HepG2 (cell line): Measurements from ENCODE around the gene KCNMA1. TPM values are rescaled to one million over a fixed set of nuclear protein-coding genes. Genes with fewer than 3 reads are reported as not detected.

ENCODE experiments used
- ATAC-seq: fragments of 200-7000 bp; cut with Tn5 transposase; 3 replicates; pipeline ENCODE4 v1.9.1; 2020; ENCODE audit warnings: mild to moderate bottlenecking, moderate library complexity
- BruUV-seq: library from RNA; stranded (reverse); fragments of 400-500 nt; replicated peaks from 2 replicates; lab custom pipeline; 2021; lab: Mats Ljungman, UMichigan
- CTCF ChIA-PET: fragments of 300-600 bp; formaldehyde crosslinking; extraction: SDS; loops from one replicate; lab custom pipeline; 2021; ENCODE audit warnings: low total read pairs, inconsistent platforms, low intra/inter-chr PET ratio; lab: Yijun Ruan, JAX
- POLR2A ChIA-PET: fragments of 350-600 bp; sonication (Branson Sonifier 250); formaldehyde crosslinking; loops from one replicate; lab custom pipeline; 2020; ENCODE audit warnings: antibody characterized with exemption, inconsistent platforms; lab: Yijun Ruan, JAX
- DNase-seq: peaks from one replicate; pipeline ENCODE4 v3.0.0-alpha.2; 2015; ENCODE audit warnings: low spot score
- FAIRE-seq: peaks from 3 replicates; lab custom pipeline; 2011; peaks lifted over from hg19 to GRCh38; lab: Jason Lieb, UNC
- H2AFZ ChIP-seq: one replicate; pipeline ENCODE4 v1.6.1; 2011; ENCODE audit warnings: low read length, inconsistent platforms
- H3K27ac ChIP-seq: fragments of 300-600 bp; 3 replicates; pipeline ENCODE4 v1.8.0; 2011; ENCODE audit warnings: mixed run types, mild to moderate bottlenecking, mixed read lengths, low read length, inconsistent platforms; ENCODE audit not compliant: insufficient read depth; ENCODE audit errors: extremely low read length
- H3K27me3 ChIP-seq, 2 experiments: fragments of 200-600 bp in 1 of 2; 2 replicates in 1 of 2; 3 replicates in 1 of 2; pipeline versions ENCODE4 v1.6.0 to v1.8.0; 2011; ENCODE audit warnings: low read length in 2 of 2, mild to moderate bottlenecking in 2 of 2, moderate library complexity in 2 of 2, inconsistent platforms in 1 of 2; ENCODE audit not compliant: insufficient read depth in 2 of 2, control insufficient read depth in 1 of 2
- H3K36me3 ChIP-seq, 2 experiments: fragments of 200-600 bp in 1 of 2; replicated peaks in 1 of 2; 2 replicates in 1 of 2; 3 replicates in 1 of 2; pipeline versions ENCODE4 v1.5.1 to v1.8.0; 2011; ENCODE audit warnings: low read length in 2 of 2, inconsistent platforms in 1 of 2; ENCODE audit not compliant: insufficient read depth in 2 of 2, control insufficient read depth in 1 of 2
- H3K4me1 ChIP-seq: 2 replicates; pipeline ENCODE4 v1.5.1; 2012; ENCODE audit warnings: low read length, inconsistent platforms; ENCODE audit not compliant: insufficient read depth
- H3K4me2 ChIP-seq: 2 replicates; pipeline ENCODE4 v1.6.0; 2011; ENCODE audit warnings: low read depth, low read length, inconsistent platforms
- H3K4me3 ChIP-seq, 3 experiments: fragments of 200-600 bp in 1 of 3; sonication (generic), shearing (Covaris generic) in 1 of 3; replicated peaks in 1 of 3; 2 replicates each; pipeline ENCODE4 v1.5.1; 2011 to 2016; ENCODE audit warnings: low read length in 3 of 3, inconsistent platforms in 2 of 3, low read depth in 2 of 3, mild to moderate bottlenecking in 2 of 3, control low read depth in 1 of 3, mixed read lengths in 1 of 3; ENCODE audit not compliant: insufficient read depth in 1 of 3
- H3K79me2 ChIP-seq: one replicate; pipeline ENCODE4 v1.6.1; 2011; ENCODE audit warnings: low read length, inconsistent platforms; ENCODE audit not compliant: insufficient read depth
- H3K9ac ChIP-seq: 2 replicates; pipeline ENCODE4 v1.6.0; 2011; ENCODE audit warnings: mild to moderate bottlenecking, low read depth, low read length, inconsistent platforms; ENCODE audit not compliant: insufficient read depth
- H3K9me3 ChIP-seq: 2 replicates; pipeline ENCODE4 v1.5.1; 2012; ENCODE audit warnings: mild to moderate bottlenecking, low read length
- H4K20me1 ChIP-seq: 2 replicates; pipeline ENCODE4 v1.6.0; 2011; ENCODE audit warnings: inconsistent platforms, mild to moderate bottlenecking, low read length, moderate library complexity; ENCODE audit not compliant: insufficient read depth
- ARNTL ChIP-seq: sonication (generic); formaldehyde crosslinking; IDR thresholded peaks from 2 replicates; pipeline ENCODE4 v1.4.0; 2020; ENCODE audit warnings: mild to moderate bottlenecking, missing genetic modification reagents
- ATAD3A ChIP-seq: sonication (generic); formaldehyde crosslinking; IDR thresholded peaks from 2 replicates; pipeline ENCODE4 v1.4.0; 2020; ENCODE audit warnings: missing genetic modification reagents
- GABPB1 ChIP-seq: IDR thresholded peaks from 2 replicates; pipeline ENCODE4 v1.6.1; 2016; ENCODE audit warnings: mild to moderate bottlenecking, missing genetic modification reagents, moderate library complexity, missing compliant biosample characterization
- HINFP ChIP-seq: sonication (generic); formaldehyde crosslinking; IDR thresholded peaks from 2 replicates; pipeline ENCODE4 v1.4.0; 2020; ENCODE audit warnings: low read depth, mild to moderate bottlenecking, missing genetic modification reagents
- MATR3 ChIP-seq: sonication (generic); formaldehyde crosslinking; IDR thresholded peaks from 2 replicates; pipeline ENCODE4 v1.4.0; 2020; ENCODE audit warnings: missing genetic modification reagents
- MLX ChIP-seq: IDR thresholded peaks from 2 replicates; pipeline ENCODE4 v1.6.1; 2016
- PRMT3 ChIP-seq: sonication (generic); formaldehyde crosslinking; IDR thresholded peaks from 2 replicates; pipeline ENCODE4 v1.8.1; 2022; ENCODE audit warnings: low read depth, mild to moderate bottlenecking, moderate library complexity, missing genetic modification reagents, borderline replicate concordance
- SNAI1 ChIP-seq: sonication (generic); formaldehyde crosslinking; IDR thresholded peaks from 2 replicates; pipeline ENCODE4 v1.5.0; 2020; ENCODE audit warnings: mild to moderate bottlenecking, missing genetic modification reagents, borderline replicate concordance
- THAP11 ChIP-seq: IDR thresholded peaks from 2 replicates; pipeline ENCODE4 v1.6.1; 2016; ENCODE audit warnings: missing biosample characterization, missing genetic modification reagents
- TOPORS ChIP-seq: sonication (generic); formaldehyde crosslinking; IDR thresholded peaks from 2 replicates; pipeline ENCODE4 v1.8.0; 2023; ENCODE audit warnings: mild to moderate bottlenecking, missing genetic modification reagents
- ZC3H13 ChIP-seq: sonication (generic); formaldehyde crosslinking; IDR thresholded peaks from 2 replicates; pipeline ENCODE4 v1.8.1; 2023; ENCODE audit warnings: mild to moderate bottlenecking, missing genetic modification reagents, moderate library complexity
- ZFP41 ChIP-seq: sonication (generic); formaldehyde crosslinking; IDR thresholded peaks from 2 replicates; pipeline ENCODE4 v1.4.0; 2020; ENCODE audit warnings: mild to moderate bottlenecking, missing genetic modification reagents, borderline replicate concordance
- ZNF331 ChIP-seq: sonication (generic); formaldehyde crosslinking; IDR thresholded peaks from 2 replicates; pipeline ENCODE4 v1.4.0; 2020; ENCODE audit warnings: missing genetic modification reagents
- ZNF362 ChIP-seq: sonication (generic); formaldehyde crosslinking; IDR thresholded peaks from 2 replicates; pipeline ENCODE4 v1.4.0; 2020; ENCODE audit warnings: missing genetic modification reagents, mild to moderate bottlenecking, borderline replicate concordance
- ZNF580 ChIP-seq: IDR thresholded peaks from 2 replicates; pipeline ENCODE4 v1.6.1; 2016; ENCODE audit warnings: low read depth, borderline replicate concordance
- ZNF607 ChIP-seq: sonication (generic); formaldehyde crosslinking; IDR thresholded peaks from 2 replicates; pipeline ENCODE4 v1.5.1; 2020; ENCODE audit warnings: missing genetic modification reagents, mild to moderate bottlenecking, borderline replicate concordance
- ZNF619 ChIP-seq: sonication (generic); formaldehyde crosslinking; IDR thresholded peaks from 2 replicates; pipeline ENCODE4 v1.4.0; 2020; ENCODE audit warnings: mild to moderate bottlenecking, missing genetic modification reagents
- ZNF713 ChIP-seq: sonication (generic); formaldehyde crosslinking; IDR thresholded peaks from 2 replicates; pipeline ENCODE4 v1.4.0; 2020; ENCODE audit warnings: mild to moderate bottlenecking, missing genetic modification reagents
- ZNF749 ChIP-seq: sonication (generic); formaldehyde crosslinking; IDR thresholded peaks from 2 replicates; pipeline ENCODE4 v1.8.0; 2022; ENCODE audit warnings: mild to moderate bottlenecking, missing genetic modification reagents, moderate library complexity, borderline replicate concordance
- ZNF879 ChIP-seq: sonication (generic); formaldehyde crosslinking; IDR thresholded peaks from 2 replicates; pipeline ENCODE4 v1.8.1; 2023; ENCODE audit warnings: missing genetic modification reagents
- WGBS: methylation state at CpG from one replicate; pipeline ENCODE4 v1.1.6; 2017; ENCODE audit warnings: low lambda C conversion rate; 5-methylcytosine and 5-hydroxymethylcytosine counted together
- in situ Hi-C: cut with HindIII; loops from 2 replicates; pipeline ENCODE4 v1.10.0; 2017; ENCODE audit warnings: low pct_unique_long_range_greater_than_20kb; ENCODE audit not compliant: extremely low pct_ligation_motif_present
- intact Hi-C: fragments of 100-400 bp; cut with micrococcal nuclease; formaldehyde crosslinking; loops from one replicate; pipeline ENCODE4 v1.10.0; 2022; ENCODE audit not compliant: unreplicated experiment
- polyA plus RNA-seq, 8 experiments: library from polyadenylated mRNA; depleted of rRNA in 3 of 8; stranded (reverse) in 7 of 8; unstranded in 1 of 8; fragments of >200 nt; fragmentation: Illumina TruSeq in 4 of 8; extraction: Trizol in 4 of 8; gene quantifications; 2 replicates each; pipeline versions ENCODE4 v1.2.1 to v1.2.3, GENCODE V29; 2011 to 2016; ENCODE audit warnings: low read depth in 4 of 8, missing spikeins in 1 of 8, mixed read lengths in 1 of 8; ENCODE audit not compliant: insufficient read depth in 1 of 8
- total RNA-seq, 5 experiments: library from RNA; depleted of rRNA; stranded (reverse); fragments of >200 nt; fragmentation: Illumina TruSeq; extraction: Trizol; gene quantifications; 2 replicates each; pipeline ENCODE4 v1.2.3, GENCODE V29; 2016; ENCODE audit warnings: low read depth in 1 of 5

Gene KCNMA1
- total and polyA plus RNA-seq, 2 of the 13 experiments (the other 11 are each of a cell fraction or from before 2014, with no cell fraction given), result 0.02 TPM; not detected in 1

GRCh38 chr10:77074104-77074624 is 563.4 kb downstream of the KCNMA1 start:
- Histone ChIP-seq H3K4me1 (no peaks in the 10 kb centered on the region), H3K9ac (no peak overlapping the region), H3K4me2 (no peak overlapping the region), H4K20me1 (no peaks in the 10 kb centered on the region), H3K27ac (no peak overlapping the region), H3K36me3 (no peaks in the 10 kb centered on the region), H3K4me3 (no peak overlapping the region), H3K9me3 (no peaks in the 10 kb centered on the region), H2AFZ (no peak overlapping the region), H3K79me2 (no peaks in the 10 kb centered on the region), H3K27me3 (peaks cover 0 to 17% of the 10 kb centered on the region in 2 experiments; a peak in 4 of 5 replicates)
- no peak for DNase-seq
- TF ChIP-seq ZNF580 (CRISPR knock-in tag), result no peak
- no peak for TF ChIP-seq ZNF749 (CRISPR knock-in tag)
- TF ChIP-seq TOPORS (CRISPR knock-in tag), result no peak
- TF ChIP-seq MLX (CRISPR knock-in tag), result no peak
- no peak for TF ChIP-seq ZNF362 (CRISPR knock-in tag)
- no peak for TF ChIP-seq HINFP (CRISPR knock-in tag)
- TF ChIP-seq ATAD3A (CRISPR knock-in tag), result no peak
- no peak for TF ChIP-seq ZNF619 (CRISPR knock-in tag)
- TF ChIP-seq ARNTL, result no peak
- no peak for TF ChIP-seq GABPB1 (CRISPR knock-in tag)
- TF ChIP-seq THAP11 (CRISPR knock-in tag), result no peak
- TF ChIP-seq ZNF607 (CRISPR knock-in tag), result no peak
- TF ChIP-seq SNAI1, result no peak
- TF ChIP-seq ZNF713 (CRISPR knock-in tag), result no peak
- TF ChIP-seq ZNF331 (CRISPR knock-in tag), result no peak
- TF ChIP-seq ZC3H13 (CRISPR knock-in tag), result no peak
- TF ChIP-seq ZFP41 (CRISPR knock-in tag), result no peak
- TF ChIP-seq ZNF879, result no peak
- TF ChIP-seq PRMT3 (CRISPR knock-in tag), result no peak
- no peak for TF ChIP-seq MATR3 (CRISPR knock-in tag)
- in situ Hi-C loops (no loop called here), intact Hi-C loops (no loop called here)
- no TSS peak for BruUV-seq
- FAIRE-seq, result no peak
- 0% methylated on average over 2 of the region's 2 CpGs for WGBS
- no peak for ATAC-seq
- CTCF ChIA-PET, result no interaction called here
- POLR2A ChIA-PET, result no interaction called here
